Keratinocyte (primary cell): ENCODE data around the gene TEX47.

Experiments used
- EZH2 ChIP-seq: IDR thresholded peaks from one replicate; pipeline ENCODE4 v1.6.1; 2012; ENCODE audit warnings: inconsistent platforms, mild to moderate bottlenecking, low read length, moderate library complexity
- TF ChIP-seq, protein P1 (sequence below), 3 experiments: IDR thresholded peaks in 1 of 3; conservative IDR thresholded peaks in 1 of 3; optimal IDR thresholded peaks in 1 of 3; 2 replicates in 2 of 3; 3 replicates in 1 of 3; pipeline versions ENCODE3 to v1.5.1; 2011; ENCODE audit warnings: low read length in 3 of 3, mild to moderate bottlenecking in 3 of 3, moderate library complexity in 2 of 3, control low read depth in 1 of 3, inconsistent platforms in 1 of 3; ENCODE audit not compliant: insufficient read depth in 2 of 3; ENCODE audit errors: extremely low read depth in 1 of 3

DNA sequence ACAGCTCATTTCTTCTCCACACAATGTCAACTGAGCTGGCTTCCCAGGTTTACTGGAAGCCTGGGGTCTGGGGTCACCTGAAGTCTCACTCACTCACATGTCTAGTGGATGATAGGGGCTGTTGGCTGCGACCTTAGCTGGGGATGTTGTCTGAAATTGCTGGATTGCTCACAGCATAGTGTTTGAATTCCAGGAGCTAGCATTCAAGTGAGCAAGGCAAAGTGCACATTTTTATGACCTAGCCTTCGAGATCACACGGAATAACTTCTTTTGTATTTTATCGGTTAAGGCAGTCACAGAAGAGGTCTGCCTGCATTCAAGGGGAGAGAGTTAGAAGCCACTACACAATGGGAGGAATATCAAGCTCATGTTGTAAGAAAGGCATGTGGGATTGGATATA, 3.6 kb downstream of the TEX47 start:
- TF ChIP-seq, protein P1, sequence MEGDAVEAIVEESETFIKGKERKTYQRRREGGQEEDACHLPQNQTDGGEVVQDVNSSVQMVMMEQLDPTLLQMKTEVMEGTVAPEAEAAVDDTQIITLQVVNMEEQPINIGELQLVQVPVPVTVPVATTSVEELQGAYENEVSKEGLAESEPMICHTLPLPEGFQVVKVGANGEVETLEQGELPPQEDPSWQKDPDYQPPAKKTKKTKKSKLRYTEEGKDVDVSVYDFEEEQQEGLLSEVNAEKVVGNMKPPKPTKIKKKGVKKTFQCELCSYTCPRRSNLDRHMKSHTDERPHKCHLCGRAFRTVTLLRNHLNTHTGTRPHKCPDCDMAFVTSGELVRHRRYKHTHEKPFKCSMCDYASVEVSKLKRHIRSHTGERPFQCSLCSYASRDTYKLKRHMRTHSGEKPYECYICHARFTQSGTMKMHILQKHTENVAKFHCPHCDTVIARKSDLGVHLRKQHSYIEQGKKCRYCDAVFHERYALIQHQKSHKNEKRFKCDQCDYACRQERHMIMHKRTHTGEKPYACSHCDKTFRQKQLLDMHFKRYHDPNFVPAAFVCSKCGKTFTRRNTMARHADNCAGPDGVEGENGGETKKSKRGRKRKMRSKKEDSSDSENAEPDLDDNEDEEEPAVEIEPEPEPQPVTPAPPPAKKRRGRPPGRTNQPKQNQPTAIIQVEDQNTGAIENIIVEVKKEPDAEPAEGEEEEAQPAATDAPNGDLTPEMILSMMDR (optimal IDR thresholded peaks at IDR 0.05 in 1 of 3, IDR thresholded peaks at IDR 0.05 in 1 of 3, conservative IDR thresholded peaks at IDR 0.05 in 1 of 3; ENCODE audit: extremely low read depth in 1 of 3, insufficient read depth in 2 of 3, low read length in 3 of 3), result no peak
- no peak for TF ChIP-seq EZH2
